ENCODE measurements around the gene KIRREL3.
"Not testable (repeated sequence)": the region's sequence is repeated elsewhere in the genome, so short reads cannot be mapped to it uniquely, and the experiment has no call there.

Gene KIRREL3

DNA sequence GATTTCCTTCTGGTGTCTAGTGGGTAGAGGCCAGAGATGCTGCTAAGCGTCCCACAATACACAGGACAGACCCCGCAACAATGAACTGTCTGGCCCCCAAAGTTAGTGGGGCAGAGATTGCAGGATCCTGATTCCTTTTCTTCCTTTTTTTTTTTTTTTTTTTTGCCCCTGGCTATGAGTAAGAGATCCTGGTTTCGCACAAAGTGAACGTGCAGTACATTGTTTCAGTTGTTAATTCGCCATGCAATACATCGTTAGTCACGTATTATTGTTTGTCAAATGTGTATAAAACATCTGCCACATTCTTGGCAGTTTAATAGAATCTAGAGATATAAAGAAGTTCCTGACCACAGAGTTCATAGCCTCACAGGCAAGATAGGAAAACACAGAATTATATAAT, 624.8 kb downstream of the KIRREL3 start:
- no peak for DNase-seq (ENCODE audit: low read depth)

DNA sequence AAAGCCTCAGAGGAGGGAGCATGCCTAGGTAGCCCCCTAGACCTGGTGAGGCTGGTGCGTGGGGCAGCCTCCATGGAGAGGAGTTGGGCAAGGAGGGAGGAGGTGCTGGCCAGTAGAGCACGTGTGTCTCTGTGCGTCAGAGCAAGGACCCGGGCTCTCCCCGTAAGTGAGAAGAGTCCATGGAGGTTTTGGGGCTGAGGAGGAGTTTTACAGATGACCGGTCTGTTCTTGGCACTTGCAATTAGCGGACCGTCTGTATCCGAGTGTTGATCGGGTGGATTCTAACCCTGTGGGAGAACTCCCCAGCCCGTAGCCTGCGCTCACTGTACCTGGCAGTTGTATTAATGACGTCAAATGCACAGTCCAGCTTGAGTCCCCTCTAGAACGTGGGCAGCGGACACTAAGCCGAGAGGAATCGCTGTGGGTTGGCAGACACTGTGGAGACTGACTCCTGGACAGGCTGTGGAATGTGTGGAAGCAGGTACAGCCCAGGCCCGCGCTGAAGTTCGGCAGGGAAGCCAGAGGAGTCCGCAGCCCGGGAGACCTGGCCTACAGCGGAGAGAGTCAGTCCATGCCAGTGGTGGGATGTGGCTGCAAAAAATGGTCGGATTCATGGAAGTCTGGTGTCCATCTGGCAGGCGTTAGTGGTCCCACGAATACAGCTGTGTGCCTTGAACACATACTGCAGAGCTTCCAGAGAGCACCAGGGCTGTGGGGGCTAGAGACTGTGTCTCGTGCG, 625.8 kb downstream of the KIRREL3 start:
- not testable (repeated sequence) for DNase-seq (ENCODE audit: low read depth)

DNA sequence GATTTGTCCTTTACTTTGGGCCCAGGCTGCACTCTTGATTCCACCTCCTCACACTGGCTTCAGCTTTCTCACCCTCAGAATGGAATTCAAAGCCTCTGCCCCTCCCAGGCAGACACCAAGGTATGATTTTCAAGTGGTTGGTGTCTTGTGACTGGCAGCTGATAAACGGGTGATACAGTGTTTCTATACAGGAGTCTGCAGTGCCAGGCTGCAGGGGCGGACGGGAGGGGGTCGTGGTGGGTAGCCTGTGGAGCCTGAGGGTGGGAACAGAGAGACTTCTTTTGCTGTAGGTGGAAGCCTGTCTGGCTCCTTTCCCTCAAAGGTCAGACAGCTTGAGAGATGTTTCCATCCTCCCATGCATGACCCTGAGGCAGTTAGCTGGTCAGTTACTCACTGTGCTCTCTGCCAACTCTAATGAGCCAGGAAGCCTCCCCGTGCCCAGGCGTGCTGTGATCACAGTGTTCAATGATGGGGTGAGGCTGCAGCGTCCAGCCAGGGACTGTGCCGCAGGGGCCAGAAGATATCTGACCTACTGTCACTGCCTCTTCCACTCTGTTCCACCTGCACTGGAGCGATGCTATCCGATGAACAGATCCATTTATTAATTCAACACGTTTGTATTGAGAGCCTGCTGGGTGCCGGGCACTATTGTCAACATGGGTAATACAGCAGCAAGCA, 627.0 kb downstream of the KIRREL3 start:
- not testable (repeated sequence) for DNase-seq (ENCODE audit: low read depth)

Data from HS-5 (cell line).